ENCODE results near the gene EPN2. TPM values are rescaled to one million over a fixed set of nuclear protein-coding genes. Genes with fewer than 3 reads are reported as not detected.

Gene EPN2
- total and polyA plus RNA-seq, 4 donors = 5.6 to 23.8 (median 12.2) TPM

- no peak overlapping the region for H3K27ac ChIP-seq (ENCODE audit: low read depth in 1 of 2, low read length in 2 of 2)
- no peaks in the 10 kb centered on the region for H3K9me3 ChIP-seq (ENCODE audit: control insufficient read depth in 4 of 4, low read length in 3 of 4)
- H3K27me3 ChIP-seq (ENCODE audit: control insufficient read depth in 4 of 4, insufficient read depth in 4 of 4, low read length in 3 of 4) = no peaks in the 10 kb centered on the region
- no peak for DNase-seq (ENCODE audit: low spot score)
- 94% methylated on average over 5 of the region's 5 CpGs for WGBS
- H3K4me3 ChIP-seq (ENCODE audit: low read depth in 1 of 3, low read length in 3 of 3) = no peak overlapping the region
- peaks cover 4 to 31% (median 15%) of the 10 kb centered on the region in 4 donors for H3K4me1 ChIP-seq (ENCODE audit: control insufficient read depth in 4 of 4, insufficient read depth in 4 of 4, low read length in 3 of 4)
- no peaks in the 10 kb centered on the region for H3K36me3 ChIP-seq (ENCODE audit: control insufficient read depth in 4 of 4, insufficient read depth in 3 of 4, low read depth in 1 of 4, low read length in 3 of 4)
- H3K9ac ChIP-seq (ENCODE audit: low read depth in 1 of 2, low read length in 2 of 2) = no peak overlapping the region
- TF ChIP-seq, protein P1, sequence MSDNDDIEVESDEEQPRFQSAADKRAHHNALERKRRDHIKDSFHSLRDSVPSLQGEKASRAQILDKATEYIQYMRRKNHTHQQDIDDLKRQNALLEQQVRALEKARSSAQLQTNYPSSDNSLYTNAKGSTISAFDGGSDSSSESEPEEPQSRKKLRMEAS (IDR thresholded peaks at IDR 0.05) = no peak
- no peak for TF ChIP-seq HNF4G (IDR thresholded peaks at IDR 0.05)
- no peak for TF ChIP-seq ATF3 (IDR thresholded peaks at IDR 0.05)
- no peak for TF ChIP-seq JUND (IDR thresholded peaks at IDR 0.05)
- TF ChIP-seq RAD21 (IDR thresholded peaks at IDR 0.05) = no peak
- no peak for TF ChIP-seq SP1 (IDR thresholded peaks at IDR 0.05)
- TF ChIP-seq YY1 (IDR thresholded peaks at IDR 0.05) = no peak
- TF ChIP-seq, protein P2, sequence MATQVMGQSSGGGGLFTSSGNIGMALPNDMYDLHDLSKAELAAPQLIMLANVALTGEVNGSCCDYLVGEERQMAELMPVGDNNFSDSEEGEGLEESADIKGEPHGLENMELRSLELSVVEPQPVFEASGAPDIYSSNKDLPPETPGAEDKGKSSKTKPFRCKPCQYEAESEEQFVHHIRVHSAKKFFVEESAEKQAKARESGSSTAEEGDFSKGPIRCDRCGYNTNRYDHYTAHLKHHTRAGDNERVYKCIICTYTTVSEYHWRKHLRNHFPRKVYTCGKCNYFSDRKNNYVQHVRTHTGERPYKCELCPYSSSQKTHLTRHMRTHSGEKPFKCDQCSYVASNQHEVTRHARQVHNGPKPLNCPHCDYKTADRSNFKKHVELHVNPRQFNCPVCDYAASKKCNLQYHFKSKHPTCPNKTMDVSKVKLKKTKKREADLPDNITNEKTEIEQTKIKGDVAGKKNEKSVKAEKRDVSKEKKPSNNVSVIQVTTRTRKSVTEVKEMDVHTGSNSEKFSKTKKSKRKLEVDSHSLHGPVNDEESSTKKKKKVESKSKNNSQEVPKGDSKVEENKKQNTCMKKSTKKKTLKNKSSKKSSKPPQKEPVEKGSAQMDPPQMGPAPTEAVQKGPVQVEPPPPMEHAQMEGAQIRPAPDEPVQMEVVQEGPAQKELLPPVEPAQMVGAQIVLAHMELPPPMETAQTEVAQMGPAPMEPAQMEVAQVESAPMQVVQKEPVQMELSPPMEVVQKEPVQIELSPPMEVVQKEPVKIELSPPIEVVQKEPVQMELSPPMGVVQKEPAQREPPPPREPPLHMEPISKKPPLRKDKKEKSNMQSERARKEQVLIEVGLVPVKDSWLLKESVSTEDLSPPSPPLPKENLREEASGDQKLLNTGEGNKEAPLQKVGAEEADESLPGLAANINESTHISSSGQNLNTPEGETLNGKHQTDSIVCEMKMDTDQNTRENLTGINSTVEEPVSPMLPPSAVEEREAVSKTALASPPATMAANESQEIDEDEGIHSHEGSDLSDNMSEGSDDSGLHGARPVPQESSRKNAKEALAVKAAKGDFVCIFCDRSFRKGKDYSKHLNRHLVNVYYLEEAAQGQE (IDR thresholded peaks at IDR 0.05) = no peak
- TF ChIP-seq FOXA1 (IDR thresholded peaks at IDR 0.05) = no peak
- no peak for TF ChIP-seq HNF4A (conservative IDR thresholded peaks at IDR 0.05)
Measured at GRCh38 chr17:19366637-19366972, 129.4 kb downstream of the EPN2 start.

- Histone ChIP-seq H3K36me3 (ENCODE audit: control insufficient read depth in 4 of 4, insufficient read depth in 3 of 4, low read depth in 1 of 4, low read length in 3 of 4) (no peaks in the 10 kb centered on the region), H3K4me3 (ENCODE audit: low read depth in 1 of 3, low read length in 3 of 3) (no peak overlapping the region), H3K9ac (ENCODE audit: low read depth in 1 of 2, low read length in 2 of 2) (no peak overlapping the region), H3K9me3 (ENCODE audit: control insufficient read depth in 4 of 4, low read length in 3 of 4) (no peaks in the 10 kb centered on the region), H3K27me3 (ENCODE audit: control insufficient read depth in 4 of 4, insufficient read depth in 4 of 4, low read length in 3 of 4) (no peaks in the 10 kb centered on the region), H3K4me1 (ENCODE audit: control insufficient read depth in 4 of 4, insufficient read depth in 4 of 4, low read length in 3 of 4) (peaks cover 2 to 19% (median 8%) of the 10 kb centered on the region in 4 donors), H3K27ac (ENCODE audit: low read depth in 1 of 2, low read length in 2 of 2) (no peak overlapping the region)
- no peak for TF ChIP-seq ATF3 (IDR thresholded peaks at IDR 0.05)
- TF ChIP-seq SP1 (IDR thresholded peaks at IDR 0.05) = no peak
- no peak for TF ChIP-seq NR2F2 (IDR thresholded peaks at IDR 0.05)
- no peak for TF ChIP-seq TAF1 (conservative IDR thresholded peaks at IDR 0.05)
- TF ChIP-seq JUND (IDR thresholded peaks at IDR 0.05) = no peak
- no peak for TF ChIP-seq EGR1 (IDR thresholded peaks at IDR 0.05; ENCODE audit: low read depth in 2 of 2)
- TF ChIP-seq HNF4A (conservative IDR thresholded peaks at IDR 0.05) = no peak
- TF ChIP-seq, protein P1 (IDR thresholded peaks at IDR 0.05) = no peak
- WGBS = 93% methylated on average over 4 of the region's 4 CpGs
- DNase-seq (ENCODE audit: low spot score) = no peak
Measured at GRCh38 chr17:19368229-19368628, 131.1 kb downstream of the EPN2 start.

GRCh38 chr17:19369107-19369778, 132.1 kb downstream of the EPN2 start:
- WGBS = 87% methylated on average over 16 of the region's 16 CpGs
- no peak overlapping the region for H3K27ac ChIP-seq (ENCODE audit: low read depth in 1 of 2, low read length in 2 of 2)
- TF ChIP-seq SP1 (IDR thresholded peaks at IDR 0.05) (no peak), TAF1 (conservative IDR thresholded peaks at IDR 0.05) (no peak), ATF3 (IDR thresholded peaks at IDR 0.05) (no peak), YY1 (IDR thresholded peaks at IDR 0.05) (no peak), EGR1 (IDR thresholded peaks at IDR 0.05; ENCODE audit: low read depth in 2 of 2) (no peak), FOXA1 (IDR thresholded peaks at IDR 0.05) (no peak), RXRA (IDR thresholded peaks at IDR 0.05) (no peak), HNF4A (conservative IDR thresholded peaks at IDR 0.05) (no peak), HNF4G (IDR thresholded peaks at IDR 0.05) (no peak), NR2F2 (IDR thresholded peaks at IDR 0.05) (no peak), GABPA (IDR thresholded peaks at IDR 0.05 in 1 of 2, conservative IDR thresholded peaks at IDR 0.05 in 1 of 2) (no peak), FOXA2 (IDR thresholded peaks at IDR 0.05) (no peak), RAD21 (IDR thresholded peaks at IDR 0.05) (no peak)
- TF ChIP-seq, protein P2 (IDR thresholded peaks at IDR 0.05) = no peak
- TF ChIP-seq, protein P1 (IDR thresholded peaks at IDR 0.05) = no peak

More at GRCh38 chr17:19369107-19369778, 132.1 kb downstream of the EPN2 start:
- Histone ChIP-seq H3K4me3 (ENCODE audit: low read depth in 1 of 3, low read length in 3 of 3) (no peak overlapping the region), H3K27me3 (ENCODE audit: control insufficient read depth in 4 of 4, insufficient read depth in 4 of 4, low read length in 3 of 4) (no peaks in the 10 kb centered on the region), H3K36me3 (ENCODE audit: control insufficient read depth in 4 of 4, insufficient read depth in 3 of 4, low read depth in 1 of 4, low read length in 3 of 4) (no peaks in the 10 kb centered on the region), H3K9me3 (ENCODE audit: control insufficient read depth in 4 of 4, low read length in 3 of 4) (no peaks in the 10 kb centered on the region), H3K9ac (ENCODE audit: low read depth in 1 of 2, low read length in 2 of 2) (no peak overlapping the region), H3K4me1 (ENCODE audit: control insufficient read depth in 4 of 4, insufficient read depth in 4 of 4, low read length in 3 of 4) (peaks cover 2 to 16% (median 6%) of the 10 kb centered on the region in 4 donors)
- DNase-seq (ENCODE audit: low spot score) = no peak

All from liver (tissue), 9 donors.